DND-41 (cell line): ENCODE results near the gene MEIS3.

Experiments
- ATAC-seq: fragments of 200-7000 bp; cut with Tn5 transposase; 3 replicates; pipeline ENCODE4 v1.9.1; 2021; ENCODE audit warnings: low read depth; ENCODE audit not compliant: insufficient read depth
- DNase-seq: peaks from one replicate; pipeline ENCODE4 v3.0.0-alpha.2; 2020
- H2AFZ ChIP-seq: 2 replicates; pipeline ENCODE4 v1.6.0; 2012; ENCODE audit warnings: low read depth, low read length
- H3K27ac ChIP-seq: 2 replicates; pipeline ENCODE4 v1.5.1; 2012; ENCODE audit warnings: low read length, inconsistent platforms
- H3K27me3 ChIP-seq: fragments of 200-600 bp; sonication (generic); 2 replicates; pipeline ENCODE4 v1.6.0; 2012; ENCODE audit warnings: low read length, mild to moderate bottlenecking, inconsistent platforms; ENCODE audit not compliant: insufficient read depth, poor library complexity
- H3K36me3 ChIP-seq: 2 replicates; pipeline ENCODE4 v1.5.1; 2012; ENCODE audit warnings: low read length, inconsistent platforms; ENCODE audit not compliant: insufficient read depth
- H3K4me1 ChIP-seq: 2 replicates; pipeline ENCODE4 v1.5.1; 2012; ENCODE audit warnings: mild to moderate bottlenecking, low read length; ENCODE audit not compliant: insufficient read depth
- H3K4me2 ChIP-seq: 2 replicates; pipeline ENCODE4 v1.6.0; 2012; ENCODE audit warnings: mild to moderate bottlenecking, moderate library complexity, low read length, inconsistent platforms; ENCODE audit not compliant: insufficient read depth
- H3K4me3 ChIP-seq, 2 experiments: fragments of 200-600 bp in 1 of 2; shearing (Covaris generic) in 1 of 2; 2 replicates each; pipeline ENCODE4 v1.5.1; 2012 to 2016; ENCODE audit warnings: inconsistent platforms in 2 of 2, low read length in 2 of 2, mild to moderate bottlenecking in 2 of 2, low read depth in 1 of 2, moderate library complexity in 1 of 2
- H3K79me2 ChIP-seq: 2 replicates; pipeline ENCODE4 v1.6.0; 2012; ENCODE audit warnings: low read length, inconsistent platforms; ENCODE audit not compliant: insufficient read depth
- H3K9ac ChIP-seq: 2 replicates; pipeline ENCODE4 v1.6.0; 2012; ENCODE audit warnings: low read depth, mild to moderate bottlenecking, inconsistent platforms, low read length, moderate library complexity
- H3K9me3 ChIP-seq: 2 replicates; pipeline ENCODE4 v1.5.1; 2012; ENCODE audit warnings: low read length, moderate library complexity, mild to moderate bottlenecking, inconsistent platforms; ENCODE audit not compliant: insufficient read depth, severe bottlenecking
- H4K20me1 ChIP-seq: 2 replicates; pipeline ENCODE4 v1.6.0; 2012; ENCODE audit warnings: low read length; ENCODE audit not compliant: insufficient read depth
- CTCF ChIP-seq: IDR thresholded peaks from 2 replicates; pipeline ENCODE4 v1.5.1; 2012; ENCODE audit warnings: borderline replicate concordance, low read length, moderate library complexity, mild to moderate bottlenecking; ENCODE audit not compliant: poor library complexity, severe bottlenecking; ENCODE audit errors: extremely low read depth
- EZH2 ChIP-seq: IDR thresholded peaks from 3 replicates; pipeline ENCODE4 v1.6.1; 2012; ENCODE audit warnings: borderline replicate concordance, low read depth, mild to moderate bottlenecking, moderate library complexity, low read length, inconsistent platforms; ENCODE audit not compliant: severe bottlenecking

Gene MEIS3

GRCh38 chr19:47405854-47406417, 13.4 kb downstream of the MEIS3 start:
- DNase-seq, result no peak
- H3K27me3 ChIP-seq, result no peaks in the 10 kb centered on the region
- no peak overlapping the region for H3K4me2 ChIP-seq
- no peak overlapping the region for H2AFZ ChIP-seq
- no peak overlapping the region for H3K9ac ChIP-seq
- no peak overlapping the region for H3K4me3 ChIP-seq
- H4K20me1 ChIP-seq, result no peaks in the 10 kb centered on the region
- no peaks in the 10 kb centered on the region for H3K36me3 ChIP-seq
- H3K27ac ChIP-seq, result no peak overlapping the region
- no peaks in the 10 kb centered on the region for H3K79me2 ChIP-seq
- TF ChIP-seq EZH2 (no peak), CTCF (no peak)
- H3K4me1 ChIP-seq, result no peaks in the 10 kb centered on the region
- H3K9me3 ChIP-seq, result no peaks in the 10 kb centered on the region
- no peak for ATAC-seq

GRCh38 chr19:47405197-47405550, 14.2 kb downstream of the MEIS3 start:
- Histone ChIP-seq H3K4me2 (no peak overlapping the region), H3K4me1 (no peaks in the 10 kb centered on the region), H3K27me3 (no peaks in the 10 kb centered on the region), H3K79me2 (no peaks in the 10 kb centered on the region), H3K4me3 (no peak overlapping the region), H3K9me3 (no peaks in the 10 kb centered on the region), H3K9ac (no peak overlapping the region), H4K20me1 (no peaks in the 10 kb centered on the region), H2AFZ (no peak overlapping the region), H3K36me3 (no peaks in the 10 kb centered on the region), H3K27ac (no peak overlapping the region)
- ATAC-seq (no peak), DNase-seq (no peak)
- TF ChIP-seq CTCF (no peak), EZH2 (no peak)

- H3K27me3 ChIP-seq, result no peaks in the 10 kb centered on the region
- H3K79me2 ChIP-seq, result no peaks in the 10 kb centered on the region
- ATAC-seq, result no peak
- no peak overlapping the region for H3K4me3 ChIP-seq
- H4K20me1 ChIP-seq, result no peaks in the 10 kb centered on the region
- TF ChIP-seq EZH2, result no peak
- TF ChIP-seq CTCF, result no peak
- H2AFZ ChIP-seq, result no peak overlapping the region
- no peak overlapping the region for H3K27ac ChIP-seq
- no peaks in the 10 kb centered on the region for H3K9me3 ChIP-seq
- no peak overlapping the region for H3K4me2 ChIP-seq
- DNase-seq, result no peak
- H3K4me1 ChIP-seq, result no peaks in the 10 kb centered on the region
- H3K9ac ChIP-seq, result no peak overlapping the region
- H3K36me3 ChIP-seq, result no peaks in the 10 kb centered on the region
These were observed 14.8 kb downstream of the MEIS3 start for GRCh38 chr19:47404334-47405196.
